Heart left ventricle (tissue), 13 donors: ENCODE data around the gene CLIP2.

Experiments
- CTCF ChIP-seq, 12 donors: fragments of 200-600 bp; sonication (generic) in 4 of 12; IDR thresholded peaks; one replicate each; pipeline versions ENCODE4 v1.5.0 to v1.8.0; 2018 to 2022; ENCODE audit warnings: antibody characterized with exemption in 12 of 12, mild to moderate bottlenecking in 5 of 12
- POLR2A ChIP-seq, 2 donors: fragments of 450-650 bp; IDR thresholded peaks; one replicate each; pipeline ENCODE4 v1.6.1; 2017; ENCODE audit warnings: antibody characterized with exemption in 2 of 2, mild to moderate bottlenecking in 2 of 2, moderate library complexity in 2 of 2
- donor health status: ischemic (EF 13 %, LVEDD 7.1; RV severe dilation, severe dysfunction).
- donor health status: DM: no; HTN: yes; CAD: no.
- donor health status: DM: no; HTN: no; CAD: no.
- donor health status: ischemic (EF 25% LVEDD 6.9; RV normal size, moderate dysfunction).
- donor health status: ischemic (EF 25% LVEDD 5.7; RV mildly dilated, moderate dysfunction).
- donor health status: ischemic (EF 35%, LVEDD 5.7; RV mildly dilated, moderate dysfunction).
- donor health status: nonischemic (EF 11% LVEDD 7.7; RV severe dilation, severe dysfunction).
- donor health status: DM: yes; HTN: yes; CAD: no.
- donor health status: PGD.
- donor health status: ischemic (EF 29% LVEDD 5.4; RV normal size, mild dysfunction).
- donor health status: nonischemic (EF 23%, LVEDD 6.1; RV moderate dilation, normal function).

GRCh38 chr7:74449144-74449543 is 159.9 kb downstream of the CLIP2 start:
- no peak for TF ChIP-seq CTCF (IDR thresholded peaks at IDR 0.05)
- no peak for TF ChIP-seq POLR2A (IDR thresholded peaks at IDR 0.05)
